ENCODE measurements around the gene HAUS3. TPM values are rescaled to one million over a fixed set of nuclear protein-coding genes. Genes with fewer than 3 reads are reported as not detected.

HAUS3 gene
- total and polyA plus RNA-seq, 2 of the 8 experiments (the other 6 are each of a cell fraction or from before 2014, with no cell fraction given) = 3.2 to 14.8 TPM

GRCh38 chr4:2248044-2248780 is 6.3 kb upstream of the HAUS3 start:
- Histone ChIP-seq H2BK5ac (ENCODE audit: low read depth, low read length) (no peak overlapping the region), H3K9me3 (ENCODE audit: insufficient read depth in 2 of 2, low read depth in 1 of 2, low read length in 1 of 2) (no peaks in the 10 kb centered on the region; a peak in 1 of 4 replicates), H2AFZ (ENCODE audit: low read length) (no peak overlapping the region), H4K5ac (ENCODE audit: insufficient read length, low read depth, low read length) (no peak overlapping the region), H4K91ac (replicated peaks; ENCODE audit: insufficient read length, low read length) (no peak overlapping the region), H2BK15ac (ENCODE audit: low read length) (no peak overlapping the region), H3K27me3 (replicated peaks in 1 of 4; ENCODE audit: control insufficient read depth in 3 of 4, extremely low read depth in 1 of 4, insufficient read depth in 3 of 4, low read length in 3 of 4) (no peaks in the 10 kb centered on the region), H2BK120ac (replicated peaks; ENCODE audit: low read depth, low read length) (no peak overlapping the region), H3K4me1 (replicated peaks in 1 of 4; ENCODE audit: control insufficient read depth in 3 of 4, insufficient read depth in 4 of 4, low read length in 3 of 4) (no peaks in the 10 kb centered on the region), H3K56ac (replicated peaks; ENCODE audit: insufficient read length, low read depth, low read length) (no peak overlapping the region), H2BK12ac (ENCODE audit: low read depth, low read length) (no peak overlapping the region), H3K4me3 (ENCODE audit: extremely low read depth in 1 of 4, insufficient read depth in 2 of 4, low read depth in 3 of 4, low read length in 4 of 4) (no peak overlapping the region), H3K23me2 (ENCODE audit: low read depth, low read length) (no peaks in the 10 kb centered on the region), H3K14ac (ENCODE audit: insufficient read length) (no peak overlapping the region), H3K9ac (replicated peaks in 1 of 4; ENCODE audit: extremely low read depth in 1 of 4, low read depth in 3 of 4, low read length in 3 of 4) (no peak overlapping the region), H3K79me1 (ENCODE audit: low read depth, low read length) (no peaks in the 10 kb centered on the region), H3K36me3 (ENCODE audit: control insufficient read depth in 2 of 4, insufficient read depth in 4 of 4, low read length in 3 of 4) (peaks cover 0 to 5% (median 2%) of the 10 kb centered on the region in 4 experiments; a peak in 2 of 8 replicates), H3K27ac (ENCODE audit: low read depth, low read length) (no peak overlapping the region), H2BK20ac (ENCODE audit: low read length) (no peak overlapping the region), H3K79me2 (ENCODE audit: control insufficient read depth in 1 of 2, insufficient read depth in 2 of 2, low read length in 2 of 2) (no peaks in the 10 kb centered on the region), H3K18ac (ENCODE audit: extremely low read depth, low read length) (no peak overlapping the region), H4K8ac (ENCODE audit: extremely low read depth, insufficient read depth, low read length) (no peak overlapping the region), H3K4me2 (ENCODE audit: insufficient read depth in 1 of 2, low read depth in 2 of 2, low read length in 2 of 2) (no peak overlapping the region), H3K23ac (ENCODE audit: insufficient read length) (no peak overlapping the region), H2AK5ac (ENCODE audit: low read depth, low read length) (no peak overlapping the region), H4K20me1 (replicated peaks in 1 of 2; ENCODE audit: control insufficient read depth in 1 of 2, insufficient read depth in 2 of 2, low read length in 2 of 2) (peaks cover 0 to 5% of the 10 kb centered on the region in 2 experiments), H3K4ac (replicated peaks; ENCODE audit: insufficient read length, low read depth, low read length) (no peak overlapping the region)
- WGBS, 2 experiments (ENCODE audit: extremely low coverage in 1 of 2, insufficient coverage in 1 of 2, insufficient read length in 1 of 2, insufficient replicate concordance in 2 of 2, low coverage in 1 of 2, low lambda C conversion rate in 2 of 2, missing lambda C conversion rate in 1 of 2) = 89% methylated on average over 21 of the region's 21 CpGs; no CpG with 5 or more reads in 1 of the 2 experiments
- no peak for DNase-seq (ENCODE audit: low read depth in 1 of 2, low spot score in 2 of 2)
- ChIA-PET POLR2A (ENCODE audit: partially characterized antibody) (no interaction called here), CTCF (ENCODE audit: partially characterized antibody) (interaction anchor here (1.2 to 2.1 kb wide), 3 partner anchors 10 to 105 kb away, joined by 3 to 7 read pairs (median 6); no protein-coding TSS in a partner anchor)
- no peak for FAIRE-seq
- TF ChIP-seq EZH2 (IDR thresholded peaks at IDR 0.05; ENCODE audit: low read depth, low read length, severe bottlenecking) = no peak
- TF ChIP-seq BACH1 (IDR thresholded peaks at IDR 0.05; ENCODE audit: low read length) = no peak
- TF ChIP-seq RFX5 (IDR thresholded peaks at IDR 0.05; ENCODE audit: borderline replicate concordance, low read depth, low read length) = no peak
- TF ChIP-seq TBP (IDR thresholded peaks at IDR 0.05; ENCODE audit: low read depth, low read length) = no peak
- TF ChIP-seq BRCA1 (IDR thresholded peaks at IDR 0.05; ENCODE audit: low read depth, low read length) = no peak
- no peak for TF ChIP-seq SUZ12 (IDR thresholded peaks at IDR 0.05; ENCODE audit: low read length)
- TF ChIP-seq SAP30 (IDR thresholded peaks at IDR 0.05; ENCODE audit: insufficient read depth, insufficient replicate concordance, low read length) = no peak
- TF ChIP-seq ATF2 (IDR thresholded peaks at IDR 0.05; ENCODE audit: low read length) = no peak
- no peak for TF ChIP-seq FOSL1 (IDR thresholded peaks at IDR 0.05; ENCODE audit: insufficient read depth, low read depth, low read length)
- no peak for TF ChIP-seq TAF1 (IDR thresholded peaks at IDR 0.05; ENCODE audit: low read depth, low read length)
- TF ChIP-seq CBX8 (IDR thresholded peaks at IDR 0.05; ENCODE audit: borderline replicate concordance, low read depth, low read length) = no peak
